SK-N-MC (cell line): ENCODE data around the gene IFT81.

Experiments
- EZH2 ChIP-seq: fragments of 200-600 bp; sonication (generic); IDR thresholded peaks from one replicate; pipeline ENCODE4 v1.6.1; 2017; ENCODE audit warnings: antibody characterized with exemption
- FOXP2 ChIP-seq: optimal IDR thresholded peaks from 2 replicates; pipeline ENCODE3; 2011; ENCODE audit warnings: mild to moderate bottlenecking, moderate library complexity; ENCODE audit not compliant: insufficient read depth; ENCODE audit errors: extremely low read length, control extremely low read depth
- POLR2AphosphoS5 ChIP-seq: IDR thresholded peaks from 2 replicates; pipeline ENCODE4 v1.6.1; 2012; ENCODE audit warnings: mild to moderate bottlenecking, low read depth, low read length, borderline replicate concordance

- TF ChIP-seq EZH2 (no peak), POLR2AphosphoS5 (no peak), FOXP2 (no peak)
Measured at GRCh38 chr12:110199339-110200123, 75.4 kb downstream of the IFT81 start.
